ENCODE measurements around the gene NOL4L. TPM values are rescaled to one million over a fixed set of nuclear protein-coding genes. Genes with fewer than 3 reads are reported as not detected.
"Not testable (repeated sequence)": the region's sequence is repeated elsewhere in the genome, so short reads cannot be mapped to it uniquely, and the experiment has no call there.

Gene NOL4L
- total RNA-seq, 1 donor from 2014 or later: 13.2 TPM

DNA sequence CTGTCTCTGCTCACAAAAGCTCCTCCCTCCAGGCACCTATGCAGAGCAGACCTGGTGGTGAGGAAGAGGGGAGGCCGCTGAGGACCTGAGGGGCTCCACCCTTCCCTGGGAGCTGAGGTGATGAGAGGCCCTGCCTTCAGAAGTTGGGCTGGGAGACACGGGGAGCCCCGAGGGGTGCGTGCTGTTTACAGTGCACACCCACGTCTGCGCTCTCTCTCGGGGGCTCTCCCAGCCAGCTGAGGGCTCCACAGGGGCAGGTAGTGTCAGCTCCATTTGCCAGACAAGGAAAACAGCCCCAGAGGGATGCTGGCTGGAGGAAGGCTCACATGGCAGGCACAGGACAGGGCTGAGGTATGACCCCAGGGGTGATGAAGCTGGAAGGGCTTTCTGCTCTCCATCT lies 13.5 kb upstream of the NOL4L start:
- no peak for DNase-seq (ENCODE audit: low spot score)
- Mint-ChIP-seq H3K4me3 (ENCODE audit: low read depth) (no peak overlapping the region), H3K4me1 (ENCODE audit: low read depth) (peaks cover 2% of the 10 kb centered on the region), H3K27me3 (ENCODE audit: low read depth) (no peaks in the 10 kb centered on the region), H3K36me3 (ENCODE audit: low read depth) (no peaks in the 10 kb centered on the region), H3K9me3 (no peaks in the 10 kb centered on the region), H3K27ac (no peak overlapping the region)
- intact Hi-C loops (cut with micrococcal nuclease): no loop called here

DNA sequence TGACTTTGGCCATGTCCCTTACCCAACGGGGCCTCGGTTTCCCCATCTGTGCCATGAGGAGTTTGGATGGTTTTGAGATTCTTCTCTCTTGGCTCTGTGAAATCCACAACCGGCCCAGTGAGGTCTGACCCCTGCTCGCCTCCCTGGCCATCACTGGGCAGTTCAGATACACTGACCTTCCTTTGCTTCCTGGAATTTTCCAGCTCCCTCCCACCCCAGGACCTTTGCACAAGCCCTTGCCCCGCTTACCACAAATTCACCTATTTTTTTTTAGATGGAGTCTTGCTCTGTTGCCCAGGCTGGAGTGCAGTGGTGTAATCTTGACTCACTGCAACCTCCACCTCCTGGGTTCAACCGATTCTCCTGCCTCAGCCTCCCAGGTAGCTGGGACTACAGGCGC lies 12.6 kb upstream of the NOL4L start:
- H3K4me1 Mint-ChIP-seq (ENCODE audit: low read depth): peaks cover 3% of the 10 kb centered on the region
- H3K27ac Mint-ChIP-seq: no peak overlapping the region
- intact Hi-C loops (cut with micrococcal nuclease): no loop called here
- H3K36me3 Mint-ChIP-seq (ENCODE audit: low read depth): no peaks in the 10 kb centered on the region
- no peak for DNase-seq (ENCODE audit: low spot score)
- H3K27me3 Mint-ChIP-seq (ENCODE audit: low read depth): no peaks in the 10 kb centered on the region
- H3K4me3 Mint-ChIP-seq (ENCODE audit: low read depth): no peak overlapping the region
- no peaks in the 10 kb centered on the region for H3K9me3 Mint-ChIP-seq

DNA sequence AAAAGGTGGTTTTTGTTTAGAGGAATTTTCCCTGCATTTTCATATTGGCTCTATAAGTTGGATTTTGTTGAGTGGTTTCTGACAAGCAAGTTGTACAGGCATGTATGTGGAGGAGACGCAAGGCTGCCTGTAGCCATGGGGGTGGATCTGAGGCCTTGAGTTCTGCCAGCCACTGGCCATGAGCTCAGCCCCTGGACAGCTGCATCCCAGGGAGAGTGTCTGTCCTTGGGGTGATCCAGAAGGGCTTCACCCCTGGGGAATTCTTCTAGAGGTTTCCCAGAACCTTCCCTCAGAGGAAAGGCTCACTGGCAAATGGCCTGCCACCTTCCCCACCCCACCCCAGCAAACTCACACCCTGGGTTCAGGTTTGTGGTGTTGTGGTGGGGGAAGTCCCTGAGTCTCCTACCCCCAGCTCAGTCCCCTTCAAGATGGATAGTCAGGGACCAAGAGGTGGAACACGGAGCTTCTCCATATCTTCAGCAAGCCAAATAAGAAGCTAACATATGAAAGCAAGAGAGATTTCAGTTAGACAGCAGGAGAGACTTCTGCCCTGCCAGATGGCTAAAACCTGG lies 11.6 kb upstream of the NOL4L start:
- intact Hi-C loops (cut with micrococcal nuclease): no loop called here
- no peak for DNase-seq (ENCODE audit: low spot score)
- H3K4me1 Mint-ChIP-seq (ENCODE audit: low read depth): peaks cover 3% of the 10 kb centered on the region
- no peaks in the 10 kb centered on the region for H3K9me3 Mint-ChIP-seq
- H3K4me3 Mint-ChIP-seq (ENCODE audit: low read depth): no peak overlapping the region
- H3K27ac Mint-ChIP-seq: no peak overlapping the region
- H3K27me3 Mint-ChIP-seq (ENCODE audit: low read depth): no peaks in the 10 kb centered on the region
- H3K36me3 Mint-ChIP-seq (ENCODE audit: low read depth): no peaks in the 10 kb centered on the region

DNA sequence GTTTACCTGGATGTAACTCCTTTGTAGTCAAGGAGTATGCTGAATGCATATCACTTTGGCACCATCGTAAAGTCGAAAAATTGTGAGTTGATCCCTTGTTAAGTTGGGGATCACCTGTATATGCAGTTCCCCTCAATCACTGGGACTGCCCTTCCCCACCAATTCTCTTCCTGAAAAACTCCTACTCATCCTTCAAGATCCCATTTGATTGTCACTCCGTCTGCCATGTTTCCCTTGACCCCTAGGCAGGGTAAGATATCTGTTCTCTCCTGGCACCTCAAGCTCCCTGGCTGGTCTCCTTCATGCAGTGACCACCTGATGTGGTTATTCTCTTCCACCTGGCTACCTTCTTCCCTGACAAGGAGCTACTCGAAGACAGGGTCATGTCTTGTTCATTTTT lies 10.0 kb upstream of the NOL4L start:
- intact Hi-C loops (cut with micrococcal nuclease): no loop called here
- peaks cover 2% of the 10 kb centered on the region for H3K27me3 Mint-ChIP-seq (ENCODE audit: low read depth)
- no peak for DNase-seq (ENCODE audit: low spot score)
- H3K27ac Mint-ChIP-seq: no peak overlapping the region
- no peak overlapping the region for H3K4me3 Mint-ChIP-seq (ENCODE audit: low read depth)
- H3K9me3 Mint-ChIP-seq: no peaks in the 10 kb centered on the region
- H3K4me1 Mint-ChIP-seq (ENCODE audit: low read depth): peaks cover 3% of the 10 kb centered on the region
- no peaks in the 10 kb centered on the region for H3K36me3 Mint-ChIP-seq (ENCODE audit: low read depth)

DNA sequence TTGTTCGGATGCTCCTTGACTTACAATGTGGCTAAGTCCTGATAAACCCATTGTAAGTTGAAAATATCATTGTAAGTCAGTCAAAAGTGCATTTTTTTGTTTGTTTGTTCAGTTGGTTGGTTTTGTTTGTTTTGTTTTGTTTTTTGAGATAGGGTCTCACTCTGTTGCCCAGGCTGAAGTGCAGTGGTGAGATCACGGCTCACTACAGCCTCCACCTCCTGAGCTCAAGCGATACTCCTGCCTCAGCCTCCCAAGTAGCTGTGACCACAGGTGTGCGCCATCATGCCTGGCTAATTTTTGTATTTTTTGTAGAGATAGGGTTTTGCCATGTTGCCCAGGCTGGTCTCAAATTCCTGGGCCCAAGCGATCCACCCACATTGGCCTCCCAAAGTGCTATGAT lies 9.5 kb upstream of the NOL4L start:
- H3K9me3 Mint-ChIP-seq; DNase-seq (ENCODE audit: low spot score); intact Hi-C loops (cut with micrococcal nuclease); H3K4me1 Mint-ChIP-seq (ENCODE audit: low read depth); H3K27ac Mint-ChIP-seq; H3K4me3 Mint-ChIP-seq (ENCODE audit: low read depth); H3K27me3 Mint-ChIP-seq (ENCODE audit: low read depth); H3K36me3 Mint-ChIP-seq (ENCODE audit: low read depth): not testable (repeated sequence)

DNA sequence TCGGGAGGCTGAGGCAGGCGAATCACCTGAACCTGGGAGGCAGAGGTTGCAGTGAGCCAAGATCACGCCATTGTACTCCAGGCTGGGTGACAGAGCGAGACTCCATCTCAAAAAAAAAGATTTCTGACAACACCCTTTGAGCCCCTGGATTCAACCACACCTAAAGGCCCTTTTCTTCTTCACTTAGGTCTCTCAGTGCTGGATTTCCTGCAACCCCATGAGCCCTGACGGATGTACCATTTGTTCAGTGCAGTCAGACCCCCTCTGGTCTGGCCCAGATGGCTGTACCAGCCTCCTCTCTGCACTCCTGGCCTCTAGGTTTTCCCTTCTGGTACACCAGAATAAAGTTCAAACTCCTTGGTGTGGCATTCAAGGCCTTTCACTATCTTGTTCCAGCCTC lies 9.1 kb upstream of the NOL4L start:
- no peak for DNase-seq (ENCODE audit: low spot score)
- H3K9me3 Mint-ChIP-seq: no peaks in the 10 kb centered on the region
- no peak overlapping the region for H3K27ac Mint-ChIP-seq
- H3K4me1 Mint-ChIP-seq (ENCODE audit: low read depth): peaks cover 3% of the 10 kb centered on the region
- peaks cover 2% of the 10 kb centered on the region for H3K27me3 Mint-ChIP-seq (ENCODE audit: low read depth)
- intact Hi-C loops (cut with micrococcal nuclease): no loop called here
- no peak overlapping the region for H3K4me3 Mint-ChIP-seq (ENCODE audit: low read depth)
- no peaks in the 10 kb centered on the region for H3K36me3 Mint-ChIP-seq (ENCODE audit: low read depth)

DNA sequence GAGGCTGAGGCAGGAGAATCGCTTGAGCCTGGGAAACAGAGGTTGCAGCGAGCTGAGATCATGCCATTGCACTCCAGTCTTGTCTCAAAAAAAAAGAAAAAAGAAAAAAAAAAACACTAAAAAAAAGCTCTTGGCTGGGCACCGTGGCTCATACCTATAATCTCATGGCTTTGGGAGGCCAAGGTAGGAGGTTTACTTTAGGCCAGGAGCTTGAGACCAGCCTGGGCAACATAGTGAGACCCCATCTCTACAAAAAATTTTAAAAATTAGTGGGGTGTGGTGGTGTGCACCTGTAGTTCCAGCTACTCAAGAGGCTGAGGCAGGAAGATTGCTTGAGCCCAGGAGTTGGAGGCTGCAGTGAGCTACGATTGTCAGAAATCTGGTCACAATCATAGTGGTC lies 7.5 kb upstream of the NOL4L start:
- H3K4me3 Mint-ChIP-seq (ENCODE audit: low read depth); H3K36me3 Mint-ChIP-seq (ENCODE audit: low read depth); H3K27me3 Mint-ChIP-seq (ENCODE audit: low read depth); DNase-seq (ENCODE audit: low spot score); intact Hi-C loops (cut with micrococcal nuclease); H3K27ac Mint-ChIP-seq; H3K4me1 Mint-ChIP-seq (ENCODE audit: low read depth); H3K9me3 Mint-ChIP-seq: not testable (repeated sequence)

DNA sequence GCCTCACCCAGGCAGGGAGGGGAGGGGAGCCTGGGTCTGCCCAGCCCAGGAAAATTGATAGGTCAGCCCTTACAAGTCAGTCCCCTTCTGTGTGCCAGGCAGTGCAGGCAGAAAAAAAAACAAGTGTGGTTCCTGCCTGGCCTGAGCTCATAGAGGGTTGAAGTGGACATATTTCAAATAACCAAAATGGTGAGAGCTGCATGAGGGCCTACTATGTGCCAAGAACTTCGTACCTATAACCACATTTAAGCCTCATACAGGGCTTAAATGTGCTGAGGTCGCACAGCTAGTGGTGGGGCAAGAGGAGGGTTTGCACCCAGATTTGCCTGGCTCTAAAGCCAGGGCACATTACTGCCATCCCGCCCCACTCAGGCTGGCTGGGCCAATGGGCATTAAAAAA lies 6.9 kb upstream of the NOL4L start:
- H3K36me3 Mint-ChIP-seq (ENCODE audit: low read depth): no peaks in the 10 kb centered on the region
- peaks cover 13% of the 10 kb centered on the region for H3K27me3 Mint-ChIP-seq (ENCODE audit: low read depth)
- DNase-seq (ENCODE audit: low spot score): no peak
- no peak overlapping the region for H3K4me3 Mint-ChIP-seq (ENCODE audit: low read depth)
- intact Hi-C loops (cut with micrococcal nuclease): no loop called here
- H3K4me1 Mint-ChIP-seq (ENCODE audit: low read depth): peaks cover 3% of the 10 kb centered on the region
- H3K9me3 Mint-ChIP-seq: no peaks in the 10 kb centered on the region
- no peak overlapping the region for H3K27ac Mint-ChIP-seq

DNA sequence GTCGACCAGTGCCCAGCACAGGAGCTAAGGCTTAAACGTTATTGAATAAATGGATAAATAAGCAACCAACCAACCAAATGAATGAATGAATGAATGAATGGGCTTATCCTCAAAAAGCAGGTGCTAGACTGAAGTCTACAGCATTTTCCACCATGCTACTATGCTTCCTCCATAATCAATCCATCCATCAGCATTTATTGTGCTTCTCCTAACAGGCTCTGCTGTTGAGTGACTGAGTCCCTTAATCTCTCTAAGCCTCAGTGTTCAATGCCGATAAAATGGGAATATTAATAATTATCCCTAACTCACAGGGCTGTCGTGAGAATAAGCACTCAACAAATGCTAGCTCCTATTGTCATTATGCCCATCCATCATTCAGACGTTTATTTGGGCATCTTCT lies 4.6 kb upstream of the NOL4L start:
- Mint-ChIP-seq H3K27me3 (ENCODE audit: low read depth) (peaks cover 28% of the 10 kb centered on the region), H3K9me3 (no peaks in the 10 kb centered on the region), H3K27ac (no peak overlapping the region), H3K4me3 (ENCODE audit: low read depth) (no peak overlapping the region), H3K36me3 (ENCODE audit: low read depth) (no peaks in the 10 kb centered on the region), H3K4me1 (ENCODE audit: low read depth) (peaks cover 14% of the 10 kb centered on the region)
- DNase-seq (ENCODE audit: low spot score): no peak
- intact Hi-C loops (cut with micrococcal nuclease): no loop called here

DNA sequence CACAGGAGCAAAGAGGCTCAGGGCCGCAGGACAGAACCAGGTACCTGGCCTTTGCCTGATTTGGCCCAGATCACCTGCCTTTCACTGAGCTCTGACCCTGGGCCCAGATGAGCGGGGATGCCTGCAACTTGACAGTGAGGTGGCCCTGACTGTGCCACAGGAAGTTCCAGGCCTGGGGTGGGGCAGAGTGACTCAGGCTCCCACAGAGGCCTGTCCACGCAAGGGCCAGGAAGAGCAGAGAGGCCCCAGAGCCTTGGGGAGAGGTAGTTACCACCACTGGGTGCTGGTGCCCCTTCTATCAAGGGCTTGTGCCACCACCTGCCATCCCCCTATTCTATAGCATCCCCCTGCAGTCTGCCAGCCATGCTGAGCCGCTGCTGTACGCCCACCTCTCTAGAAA lies 4.1 kb upstream of the NOL4L start:
- H3K27me3 Mint-ChIP-seq (ENCODE audit: low read depth): peaks cover 28% of the 10 kb centered on the region
- H3K9me3 Mint-ChIP-seq: no peaks in the 10 kb centered on the region
- no peak overlapping the region for H3K27ac Mint-ChIP-seq
- peaks cover 14% of the 10 kb centered on the region for H3K4me1 Mint-ChIP-seq (ENCODE audit: low read depth)
- intact Hi-C loops (cut with micrococcal nuclease): no loop called here
- no peaks in the 10 kb centered on the region for H3K36me3 Mint-ChIP-seq (ENCODE audit: low read depth)
- H3K4me3 Mint-ChIP-seq (ENCODE audit: low read depth): no peak overlapping the region
- no peak for DNase-seq (ENCODE audit: low spot score)

DNA sequence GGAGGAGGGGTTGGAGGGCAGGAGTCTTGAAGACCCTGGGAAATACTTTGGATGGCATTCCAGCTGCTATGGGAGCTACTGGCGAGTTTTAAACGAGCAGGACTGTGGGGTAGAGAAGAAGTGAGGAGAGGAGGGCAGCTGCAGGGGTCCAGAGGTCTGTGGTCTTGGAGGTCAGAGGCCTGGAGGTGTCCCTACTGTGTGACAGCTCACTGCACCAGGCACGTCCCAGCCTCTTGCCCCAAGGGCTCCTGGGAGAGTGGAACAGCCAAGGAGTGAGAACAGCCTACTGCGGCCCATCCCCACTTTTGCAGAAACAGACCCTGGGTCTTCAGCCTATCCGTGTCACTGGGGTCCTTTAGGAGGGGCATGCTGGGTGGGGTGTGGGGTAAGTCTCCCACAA lies 2.9 kb upstream of the NOL4L start:
- intact Hi-C loops (cut with micrococcal nuclease): no loop called here
- H3K27ac Mint-ChIP-seq: no peak overlapping the region
- no peak for DNase-seq (ENCODE audit: low spot score)
- no peak overlapping the region for H3K4me3 Mint-ChIP-seq (ENCODE audit: low read depth)
- peaks cover 28% of the 10 kb centered on the region for H3K27me3 Mint-ChIP-seq (ENCODE audit: low read depth)
- peaks cover 11% of the 10 kb centered on the region for H3K4me1 Mint-ChIP-seq (ENCODE audit: low read depth)
- no peaks in the 10 kb centered on the region for H3K36me3 Mint-ChIP-seq (ENCODE audit: low read depth)
- H3K9me3 Mint-ChIP-seq: no peaks in the 10 kb centered on the region

DNA sequence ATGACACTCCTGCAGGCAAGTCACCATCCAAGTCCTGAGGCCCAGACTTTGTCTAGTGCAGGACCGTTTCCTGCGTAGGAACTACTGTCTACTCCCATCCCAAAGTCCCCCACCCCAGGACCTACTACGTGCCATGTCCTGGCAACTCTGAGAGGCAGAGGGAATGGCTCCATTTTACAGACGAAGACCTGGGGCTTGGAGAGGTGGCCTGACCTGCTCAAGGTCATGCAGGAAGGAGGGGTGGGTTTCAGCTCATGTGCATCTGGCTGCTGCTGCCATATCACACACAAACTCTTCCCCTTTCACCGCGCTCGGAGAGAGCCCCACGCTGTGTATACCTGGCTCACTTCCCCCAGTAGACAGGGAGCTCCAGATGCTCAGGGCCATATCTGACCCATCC lies 1.2 kb upstream of the NOL4L start:
- intact Hi-C loops (cut with micrococcal nuclease): no loop called here
- Mint-ChIP-seq H3K27me3 (ENCODE audit: low read depth) (peaks cover 28% of the 10 kb centered on the region), H3K9me3 (no peaks in the 10 kb centered on the region), H3K36me3 (ENCODE audit: low read depth) (no peaks in the 10 kb centered on the region), H3K4me1 (ENCODE audit: low read depth) (peaks cover 19% of the 10 kb centered on the region), H3K4me3 (ENCODE audit: low read depth) (peak overlapping the region; percentile 84), H3K27ac (peak overlapping the region; percentile 78)
- no peak for DNase-seq (ENCODE audit: low spot score)

DNA sequence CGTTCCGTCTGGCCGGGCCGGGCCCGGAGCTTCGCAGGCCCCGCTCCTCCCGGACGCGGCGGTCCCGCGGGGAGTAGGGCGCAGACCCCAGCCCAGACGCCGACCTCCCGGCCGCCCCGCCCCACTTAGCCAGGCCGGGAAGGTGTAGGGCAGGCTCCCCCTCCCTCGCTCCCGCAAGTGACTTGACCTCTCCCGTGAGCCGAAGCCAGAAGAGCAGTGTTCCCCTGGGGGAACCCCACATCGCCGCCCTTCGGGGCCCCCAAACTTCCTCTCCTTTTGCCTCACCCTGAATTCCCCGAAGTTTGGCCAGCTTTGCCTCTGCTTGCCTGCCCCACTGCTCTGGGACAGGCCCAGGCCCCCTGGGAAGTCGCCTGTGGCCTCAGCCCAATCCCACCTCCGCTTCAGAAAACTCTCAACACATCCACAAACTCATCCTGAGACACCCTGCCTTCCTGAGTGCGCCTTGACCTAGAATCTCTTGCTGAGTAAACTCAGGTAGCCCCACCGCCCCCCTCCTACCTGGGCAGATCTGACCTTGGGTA lies 524 bp upstream of the NOL4L start:
- Mint-ChIP-seq H3K9me3 (no peaks in the 10 kb centered on the region), H3K4me1 (ENCODE audit: low read depth) (peaks cover 21% of the 10 kb centered on the region), H3K4me3 (ENCODE audit: low read depth) (peak overlapping the region; percentile 84), H3K36me3 (ENCODE audit: low read depth) (no peaks in the 10 kb centered on the region), H3K27me3 (ENCODE audit: low read depth) (peaks cover 25% of the 10 kb centered on the region), H3K27ac (peak overlapping the region; percentile 78)
- intact Hi-C loops (cut with micrococcal nuclease): loop anchor here (2.0 kb wide), 1 partner anchor 51 kb away; no protein-coding TSS in a partner anchor
- DNase-seq (ENCODE audit: low spot score): no peak

DNA sequence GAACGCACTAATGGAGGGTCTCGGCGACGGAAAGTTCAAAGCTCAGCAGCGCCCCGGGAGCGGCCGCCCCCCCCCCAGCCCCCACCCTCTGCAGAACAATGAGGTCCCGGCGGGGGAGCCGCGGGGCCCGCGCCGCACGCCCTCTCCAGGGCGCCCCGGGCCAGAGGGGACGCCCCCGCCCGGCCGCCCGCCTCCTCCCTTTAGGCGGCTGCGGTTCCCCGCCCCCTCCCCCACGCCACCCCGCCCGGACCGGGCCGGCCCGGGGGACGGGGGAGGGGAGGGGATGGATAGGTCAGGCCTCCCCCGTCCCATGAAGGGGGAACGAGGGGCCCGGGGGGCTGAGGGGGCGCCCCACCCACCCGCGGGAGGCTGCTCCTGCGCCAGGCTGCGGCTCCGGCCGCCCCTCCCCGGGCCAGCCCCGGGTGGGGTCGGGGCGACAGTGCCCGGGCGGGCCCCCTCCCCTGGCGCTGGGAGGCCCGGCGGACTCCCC lies 1.5 kb downstream of the NOL4L start:
- no peak for DNase-seq (ENCODE audit: low spot score)
- intact Hi-C loops (cut with micrococcal nuclease): loop anchor here (2.0 kb wide), 1 partner anchor 49 kb away; no protein-coding TSS in a partner anchor
- no peaks in the 10 kb centered on the region for H3K36me3 Mint-ChIP-seq (ENCODE audit: low read depth)
- H3K4me1 Mint-ChIP-seq (ENCODE audit: low read depth): peaks cover 25% of the 10 kb centered on the region
- H3K9me3 Mint-ChIP-seq: no peaks in the 10 kb centered on the region
- H3K27ac Mint-ChIP-seq: no peak overlapping the region
- H3K4me3 Mint-ChIP-seq (ENCODE audit: low read depth): no peak overlapping the region
- H3K27me3 Mint-ChIP-seq (ENCODE audit: low read depth): peaks cover 25% of the 10 kb centered on the region

All from activated T-helper 2 cell treated with anti-CD3 and anti-CD28 coated beads, Interferon-gamma antibody, Interleukin-2, Interleukin-4, amounts not matched to agents 10 μg/mL and 5 μg/mL and 100 μg/mL, durations not matched to agents 14 hours and 24 hours and 36 hours (primary cell).